ENCODE results near the gene RAD1.
A peak's percentile ranks its signal among the peaks of the same experiment; 100 is the strongest.

DNA sequence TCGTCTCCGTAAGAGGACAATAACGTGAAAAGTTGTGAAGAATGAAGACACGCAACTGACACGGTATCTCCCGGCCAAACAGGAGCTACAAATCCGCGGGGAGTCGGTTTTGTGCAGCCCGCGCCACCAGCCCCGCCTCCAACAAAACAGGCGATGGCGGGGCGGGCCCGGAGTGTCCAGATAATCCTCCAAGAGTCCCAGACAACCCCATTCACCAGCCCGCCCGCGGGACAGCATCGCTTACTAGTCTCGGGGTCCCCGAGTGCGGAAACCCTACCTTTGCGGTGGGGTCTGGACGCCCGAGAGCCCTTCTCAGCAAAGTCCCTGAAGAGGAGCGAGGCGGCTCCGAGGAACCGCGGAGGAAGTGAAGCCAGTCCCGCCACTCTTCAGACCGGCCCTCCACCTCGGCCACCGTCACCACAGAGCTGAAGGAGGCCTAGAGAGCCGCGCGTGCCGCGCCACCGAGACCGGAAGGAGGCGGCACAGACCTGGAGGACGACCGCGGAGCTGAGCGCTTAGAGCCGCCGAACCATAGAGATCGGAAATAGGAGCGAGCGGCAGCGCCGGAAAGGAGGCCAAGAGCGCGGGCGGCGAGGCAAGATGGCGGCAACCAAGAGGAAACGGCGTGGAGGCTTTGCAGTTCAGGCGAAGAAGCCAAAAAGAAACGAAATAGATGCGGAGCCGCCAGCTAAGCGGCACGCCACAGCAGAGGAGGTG is at the start of gene RAD1, which contains the start of gene BRIX1:
- TF ChIP-seq EZH2 (IDR thresholded peaks at IDR 0.05; ENCODE audit: borderline replicate concordance, low read depth, low read length, severe bottlenecking): no peak
- TF ChIP-seq, protein P1, sequence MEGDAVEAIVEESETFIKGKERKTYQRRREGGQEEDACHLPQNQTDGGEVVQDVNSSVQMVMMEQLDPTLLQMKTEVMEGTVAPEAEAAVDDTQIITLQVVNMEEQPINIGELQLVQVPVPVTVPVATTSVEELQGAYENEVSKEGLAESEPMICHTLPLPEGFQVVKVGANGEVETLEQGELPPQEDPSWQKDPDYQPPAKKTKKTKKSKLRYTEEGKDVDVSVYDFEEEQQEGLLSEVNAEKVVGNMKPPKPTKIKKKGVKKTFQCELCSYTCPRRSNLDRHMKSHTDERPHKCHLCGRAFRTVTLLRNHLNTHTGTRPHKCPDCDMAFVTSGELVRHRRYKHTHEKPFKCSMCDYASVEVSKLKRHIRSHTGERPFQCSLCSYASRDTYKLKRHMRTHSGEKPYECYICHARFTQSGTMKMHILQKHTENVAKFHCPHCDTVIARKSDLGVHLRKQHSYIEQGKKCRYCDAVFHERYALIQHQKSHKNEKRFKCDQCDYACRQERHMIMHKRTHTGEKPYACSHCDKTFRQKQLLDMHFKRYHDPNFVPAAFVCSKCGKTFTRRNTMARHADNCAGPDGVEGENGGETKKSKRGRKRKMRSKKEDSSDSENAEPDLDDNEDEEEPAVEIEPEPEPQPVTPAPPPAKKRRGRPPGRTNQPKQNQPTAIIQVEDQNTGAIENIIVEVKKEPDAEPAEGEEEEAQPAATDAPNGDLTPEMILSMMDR (IDR thresholded peaks at IDR 0.05; ENCODE audit: borderline replicate concordance, extremely low read depth, low read length, poor library complexity, severe bottlenecking): peak; percentile 36

All from DND-41 (cell line).